BJ (cell line): ENCODE measurements around the gene TNFRSF4. TPM values are rescaled to one million over a fixed set of nuclear protein-coding genes. Genes with fewer than 3 reads are reported as not detected.

Experiments used
- CTCF ChIA-PET: fragments of 350-600 bp; formaldehyde crosslinking; extraction: SDS; loops from one replicate; lab custom pipeline; 2021; ENCODE audit warnings: antibody characterized with exemption, inconsistent platforms; lab: Yijun Ruan, JAX
- POLR2A ChIA-PET: fragments of 300-600 bp; sonication (Branson Sonifier 250); formaldehyde crosslinking; extraction: SDS; loops from one replicate; lab custom pipeline; 2021; ENCODE audit warnings: antibody characterized with exemption; lab: Charles Lee
- DNase-seq: peaks from one replicate; pipeline ENCODE4 v3.0.0-alpha.2; 2011; ENCODE audit warnings: low read depth
- H3K27me3 ChIP-seq: 2 replicates; pipeline ENCODE4 v1.6.0; 2011; ENCODE audit warnings: low read length; ENCODE audit not compliant: control insufficient read depth, insufficient read depth
- H3K36me3 ChIP-seq: 2 replicates; pipeline ENCODE4 v1.5.1; 2011; ENCODE audit warnings: low read length; ENCODE audit not compliant: control insufficient read depth, insufficient read depth
- H3K4me3 ChIP-seq: 2 replicates; pipeline ENCODE4 v1.5.1; 2011; ENCODE audit warnings: low read depth, mild to moderate bottlenecking, control low read depth, low read length
- CTCF ChIP-seq: IDR thresholded peaks from 2 replicates; pipeline ENCODE4 v1.5.1; 2011; ENCODE audit warnings: low read depth, mild to moderate bottlenecking, control low read depth, inconsistent platforms, low read length, moderate library complexity; ENCODE audit not compliant: insufficient read depth
- polyA plus RNA-seq: library from polyadenylated mRNA; depleted of rRNA; stranded (reverse); fragments of >200 nt; gene quantifications from 2 replicates; pipeline ENCODE4 v1.2.3, GENCODE V29; 2011

TNFRSF4 gene
- polyA plus RNA-seq, 1 experiment = not detected

GRCh38 chr1:1187938-1188337, 26.0 kb downstream of the TNFRSF4 start:
- Histone ChIP-seq H3K27me3 (no peaks in the 10 kb centered on the region), H3K4me3 (no peak overlapping the region), H3K36me3 (no peaks in the 10 kb centered on the region)
- ChIA-PET POLR2A (no interaction called here), CTCF (interaction anchor here (1.6 kb wide), 2 partner anchors 12 to 66 kb away, joined by 3 read pairs; no protein-coding TSS in a partner anchor)
- no peak for TF ChIP-seq CTCF
- DNase-seq = no peak

- no peaks in the 10 kb centered on the region for H3K27me3 ChIP-seq
- no peak for DNase-seq
- no peak for TF ChIP-seq CTCF
- POLR2A ChIA-PET = no interaction called here
- no peak overlapping the region for H3K4me3 ChIP-seq
- no peaks in the 10 kb centered on the region for H3K36me3 ChIP-seq
- CTCF ChIA-PET = interaction anchor here (1.8 kb wide), 1 partner anchor 12 kb away, joined by 3 read pairs; no protein-coding TSS in a partner anchor
These were observed 28.7 kb downstream of the TNFRSF4 start for GRCh38 chr1:1185101-1185765.

- ChIA-PET POLR2A (no interaction called here), CTCF (interaction anchor here (1.5 kb wide), 1 partner anchor 22 kb away, joined by 3 read pairs; no protein-coding TSS in a partner anchor)
- Histone ChIP-seq H3K4me3 (no peak overlapping the region), H3K27me3 (no peaks in the 10 kb centered on the region), H3K36me3 (no peaks in the 10 kb centered on the region)
- no peak for TF ChIP-seq CTCF
- no peak for DNase-seq
These were observed 29.8 kb downstream of the TNFRSF4 start for GRCh38 chr1:1183833-1184775.

GRCh38 chr1:1183221-1183747, 30.7 kb downstream of the TNFRSF4 start:
- CTCF ChIA-PET = interaction anchor here (1.5 kb wide), 1 partner anchor 21 kb away, joined by 3 read pairs; no protein-coding TSS in a partner anchor
- POLR2A ChIA-PET = no interaction called here
- no peak for TF ChIP-seq CTCF

More at GRCh38 chr1:1183221-1183747, 30.7 kb downstream of the TNFRSF4 start:
- Histone ChIP-seq H3K4me3 (no peak overlapping the region), H3K36me3 (no peaks in the 10 kb centered on the region), H3K27me3 (no peaks in the 10 kb centered on the region)
- DNase-seq = no peak
